Uterus (tissue), 2 donors: ENCODE results near the gene HID1.

Experiments used
- POLR2A ChIP-seq, 2 donors: fragments of 450-650 bp; IDR thresholded peaks; one replicate each; pipeline ENCODE4 v1.6.1; 2016; ENCODE audit warnings: antibody characterized with exemption in 2 of 2, mild to moderate bottlenecking in 1 of 2, moderate library complexity in 1 of 2
- TF ChIP-seq, protein P1 (sequence below), 4 experiments: fragments of 200-600 bp in 2 of 4; fragments of 450-650 bp in 2 of 4; sonication (generic) in 2 of 4; IDR thresholded peaks; one replicate each; pipeline ENCODE4 v1.5.1; 2016 to 2019; ENCODE audit warnings: antibody characterized with exemption in 4 of 4, mild to moderate bottlenecking in 2 of 4, moderate library complexity in 1 of 4

DNA sequence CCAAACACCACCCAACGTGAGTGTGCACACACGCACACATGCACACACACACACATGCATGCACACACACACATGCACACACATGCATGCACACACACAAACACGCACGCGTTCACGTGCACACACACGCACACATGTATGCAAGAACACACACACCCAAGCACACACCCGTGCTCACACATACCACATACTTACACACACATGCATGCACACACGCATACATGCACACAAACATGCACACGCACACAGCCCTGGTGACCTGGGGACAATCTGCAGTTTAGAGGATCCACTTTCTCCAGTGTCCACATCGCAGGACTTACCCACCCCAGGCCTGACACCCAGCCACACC is 55.7 kb downstream of the HID1 start:
- TF ChIP-seq, protein P1, sequence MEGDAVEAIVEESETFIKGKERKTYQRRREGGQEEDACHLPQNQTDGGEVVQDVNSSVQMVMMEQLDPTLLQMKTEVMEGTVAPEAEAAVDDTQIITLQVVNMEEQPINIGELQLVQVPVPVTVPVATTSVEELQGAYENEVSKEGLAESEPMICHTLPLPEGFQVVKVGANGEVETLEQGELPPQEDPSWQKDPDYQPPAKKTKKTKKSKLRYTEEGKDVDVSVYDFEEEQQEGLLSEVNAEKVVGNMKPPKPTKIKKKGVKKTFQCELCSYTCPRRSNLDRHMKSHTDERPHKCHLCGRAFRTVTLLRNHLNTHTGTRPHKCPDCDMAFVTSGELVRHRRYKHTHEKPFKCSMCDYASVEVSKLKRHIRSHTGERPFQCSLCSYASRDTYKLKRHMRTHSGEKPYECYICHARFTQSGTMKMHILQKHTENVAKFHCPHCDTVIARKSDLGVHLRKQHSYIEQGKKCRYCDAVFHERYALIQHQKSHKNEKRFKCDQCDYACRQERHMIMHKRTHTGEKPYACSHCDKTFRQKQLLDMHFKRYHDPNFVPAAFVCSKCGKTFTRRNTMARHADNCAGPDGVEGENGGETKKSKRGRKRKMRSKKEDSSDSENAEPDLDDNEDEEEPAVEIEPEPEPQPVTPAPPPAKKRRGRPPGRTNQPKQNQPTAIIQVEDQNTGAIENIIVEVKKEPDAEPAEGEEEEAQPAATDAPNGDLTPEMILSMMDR (IDR thresholded peaks at IDR 0.05) = no peak
- TF ChIP-seq POLR2A (IDR thresholded peaks at IDR 0.05) = no peak
